ENCODE measurements around the gene NMU. TPM values are rescaled to one million over a fixed set of nuclear protein-coding genes. Genes with fewer than 3 reads are reported as not detected.
"Not testable (repeated sequence)": the region's sequence is repeated elsewhere in the genome, so short reads cannot be mapped to it uniquely, and the experiment has no call there.

Gene NMU
- total RNA-seq, 2 donors from 2014 or later: not detected

DNA sequence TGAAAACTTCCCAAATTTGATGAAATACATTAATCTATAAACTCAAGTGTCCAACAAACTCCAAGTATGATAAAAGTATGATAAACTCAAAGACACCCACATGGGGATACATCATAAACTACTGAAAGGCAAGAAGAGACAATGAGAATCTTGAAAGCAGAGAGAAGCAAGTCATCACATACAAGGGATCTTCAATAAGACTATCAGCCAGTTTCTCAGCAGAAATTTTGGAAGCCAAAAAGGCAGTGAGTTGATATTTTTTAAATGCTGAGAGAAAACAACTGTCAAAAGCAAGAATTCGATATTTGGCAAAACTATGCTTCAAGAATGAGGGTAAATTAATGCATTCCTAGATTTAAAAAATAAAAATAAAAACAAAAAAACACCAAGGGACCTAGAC, 60.6 kb downstream of the NMU start:
- peaks cover 4% of the 10 kb centered on the region for H3K9me3 ChIP-seq (ENCODE audit: control insufficient read depth, low read length, poor library complexity, severe bottlenecking)
- H3K27me3 Mint-ChIP-seq: peaks cover 7% of the 10 kb centered on the region
- no peak for ATAC-seq
- no peaks in the 10 kb centered on the region for H3K36me3 Mint-ChIP-seq (ENCODE audit: low read depth)
- H3K4me3 Mint-ChIP-seq: no peak overlapping the region
- no peaks in the 10 kb centered on the region for H3K4me1 Mint-ChIP-seq
- no peak for DNase-seq
- no peak overlapping the region for H3K27ac Mint-ChIP-seq

DNA sequence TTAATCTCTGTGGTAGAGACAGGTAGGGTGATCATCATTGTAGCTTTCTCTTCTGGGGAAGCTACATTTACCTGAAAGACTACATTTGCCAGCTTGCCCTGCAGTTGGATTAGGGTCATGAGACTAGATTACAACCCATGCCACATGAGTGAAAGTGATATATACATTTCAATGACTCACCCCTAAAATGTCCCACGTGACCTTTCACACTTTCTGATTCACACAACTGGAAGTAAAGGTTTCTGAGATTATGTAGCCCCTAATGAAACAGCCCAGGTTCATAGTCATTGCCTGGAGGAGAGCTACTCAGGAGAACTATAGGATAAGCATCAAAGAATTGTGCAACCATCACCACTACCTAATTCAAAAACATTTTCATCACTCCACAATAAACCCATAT, 61.8 kb downstream of the NMU start:
- peaks cover 4% of the 10 kb centered on the region for H3K9me3 ChIP-seq (ENCODE audit: control insufficient read depth, low read length, poor library complexity, severe bottlenecking)
- ATAC-seq (no peak), DNase-seq (no peak)
- Mint-ChIP-seq H3K4me1 (no peaks in the 10 kb centered on the region), H3K27ac (no peak overlapping the region), H3K27me3 (peaks cover 7% of the 10 kb centered on the region), H3K36me3 (ENCODE audit: low read depth) (no peaks in the 10 kb centered on the region), H3K4me3 (no peak overlapping the region)

DNA sequence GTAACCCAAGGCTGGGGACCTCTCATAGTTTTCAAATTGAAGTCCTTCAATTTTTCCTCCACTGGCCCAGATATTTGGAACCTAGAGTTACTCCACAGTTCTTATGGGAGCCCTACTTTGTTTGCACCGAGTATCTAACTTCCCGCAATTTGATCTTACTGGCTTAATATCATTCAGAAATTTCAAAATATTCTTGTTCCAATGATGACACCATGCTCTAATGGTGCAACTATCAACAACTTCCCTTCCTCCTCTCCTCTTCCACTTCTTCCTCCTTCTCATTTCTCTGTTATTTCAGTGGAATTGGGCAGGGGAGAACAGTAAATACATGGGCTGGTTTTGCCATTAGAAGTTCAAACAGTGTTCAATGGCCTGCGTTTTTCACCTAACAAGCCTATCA, 64.3 kb downstream of the NMU start:
- H3K36me3 Mint-ChIP-seq (ENCODE audit: low read depth): no peaks in the 10 kb centered on the region
- H3K27me3 Mint-ChIP-seq: peaks cover 7% of the 10 kb centered on the region

DNA sequence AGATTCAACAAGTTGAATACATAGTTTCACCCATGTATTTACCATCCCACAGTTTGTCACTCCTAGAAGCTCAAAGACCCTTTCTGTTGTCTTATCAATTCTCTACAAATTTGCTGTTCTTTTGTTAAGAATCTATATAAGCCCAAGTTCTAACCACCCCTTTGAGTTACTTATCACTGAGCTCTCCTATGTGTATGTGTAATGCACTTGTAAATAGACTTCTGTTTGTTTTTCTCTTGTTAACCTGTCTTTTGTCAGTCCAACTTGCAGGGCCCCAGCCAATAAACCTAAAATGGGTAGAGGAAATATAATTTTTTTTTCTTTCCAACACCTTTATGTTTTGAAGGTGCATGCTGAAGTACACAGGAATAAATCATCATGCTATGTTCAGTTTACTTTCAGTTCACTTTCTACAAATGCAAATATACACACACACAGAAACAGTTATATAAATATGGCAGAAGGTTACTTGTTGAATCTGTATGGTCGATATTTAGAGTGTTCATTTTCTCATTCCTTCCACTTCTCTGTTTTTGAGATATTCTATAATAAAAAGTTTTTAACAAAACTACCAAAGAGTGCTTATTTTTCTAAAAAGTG, 67.1 kb downstream of the NMU start:
- H3K36me3 Mint-ChIP-seq (ENCODE audit: low read depth): no peaks in the 10 kb centered on the region
- no peak overlapping the region for H3K4me3 Mint-ChIP-seq
- no peak for DNase-seq
- no peak overlapping the region for H3K27ac Mint-ChIP-seq
- no peaks in the 10 kb centered on the region for H3K9me3 ChIP-seq (ENCODE audit: control insufficient read depth, low read length, poor library complexity, severe bottlenecking)
- no peak for ATAC-seq
- no peaks in the 10 kb centered on the region for H3K4me1 Mint-ChIP-seq
- H3K27me3 Mint-ChIP-seq: peaks cover 7% of the 10 kb centered on the region

More for the DNA sequence above, 64.3 kb downstream of the NMU start:
- peaks cover 4% of the 10 kb centered on the region for H3K9me3 ChIP-seq (ENCODE audit: control insufficient read depth, low read length, poor library complexity, severe bottlenecking)
- Mint-ChIP-seq H3K27ac (no peak overlapping the region), H3K4me1 (no peaks in the 10 kb centered on the region), H3K4me3 (no peak overlapping the region)
- ATAC-seq (no peak), DNase-seq (no peak)

DNA sequence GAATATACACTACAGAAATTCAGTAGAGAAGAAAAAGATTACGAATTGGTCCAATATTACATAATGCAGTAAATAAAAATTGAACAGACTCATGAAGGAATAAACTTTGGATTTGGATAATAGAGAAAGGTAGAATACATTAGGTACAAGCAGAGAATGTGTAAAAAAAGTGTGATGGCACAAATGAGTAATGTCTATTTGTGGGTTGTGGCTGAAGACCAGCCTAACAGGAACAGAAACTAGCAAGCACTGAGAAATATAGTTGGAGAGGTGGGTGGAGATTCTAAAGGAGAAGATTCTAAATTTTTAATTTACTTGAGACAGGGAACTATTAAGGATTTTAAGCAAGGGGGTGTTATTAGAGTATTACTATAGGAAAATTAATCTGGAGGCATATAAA, 74.2 kb downstream of the NMU start:
- no peak overlapping the region for H3K27ac Mint-ChIP-seq
- H3K4me3 Mint-ChIP-seq: no peak overlapping the region
- H3K36me3 Mint-ChIP-seq (ENCODE audit: low read depth): no peaks in the 10 kb centered on the region
- no peaks in the 10 kb centered on the region for H3K27me3 Mint-ChIP-seq
- DNase-seq (no peak), ATAC-seq (no peak)
- no peaks in the 10 kb centered on the region for H3K9me3 ChIP-seq (ENCODE audit: control insufficient read depth, low read length, poor library complexity, severe bottlenecking)
- peaks cover 3% of the 10 kb centered on the region for H3K4me1 Mint-ChIP-seq

DNA sequence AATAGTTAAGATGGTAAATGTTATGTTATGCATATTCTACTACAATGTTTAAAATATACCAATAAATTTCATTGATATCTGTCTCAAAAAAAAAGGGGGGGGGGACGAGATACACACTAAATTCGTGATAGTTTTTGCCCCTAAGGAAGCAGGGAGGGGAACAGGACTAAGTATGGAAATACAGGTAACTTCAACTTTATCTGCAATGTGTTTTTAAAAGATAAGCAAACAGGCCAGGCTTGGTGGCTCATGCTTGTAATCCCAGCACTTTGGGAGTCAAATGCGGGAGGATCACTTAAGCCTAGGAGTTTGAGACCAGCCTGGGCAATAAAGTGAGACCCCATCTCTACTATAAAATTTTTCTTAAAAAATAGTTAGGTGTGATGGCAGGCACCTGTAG, 76.0 kb downstream of the NMU start:
- Mint-ChIP-seq H3K27ac (no peak overlapping the region), H3K4me3 (no peak overlapping the region), H3K27me3 (peaks cover 2% of the 10 kb centered on the region), H3K4me1 (peaks cover 3% of the 10 kb centered on the region), H3K36me3 (ENCODE audit: low read depth) (no peaks in the 10 kb centered on the region)
- DNase-seq (no peak), ATAC-seq (no peak)
- H3K9me3 ChIP-seq (ENCODE audit: control insufficient read depth, low read length, poor library complexity, severe bottlenecking): no peaks in the 10 kb centered on the region

DNA sequence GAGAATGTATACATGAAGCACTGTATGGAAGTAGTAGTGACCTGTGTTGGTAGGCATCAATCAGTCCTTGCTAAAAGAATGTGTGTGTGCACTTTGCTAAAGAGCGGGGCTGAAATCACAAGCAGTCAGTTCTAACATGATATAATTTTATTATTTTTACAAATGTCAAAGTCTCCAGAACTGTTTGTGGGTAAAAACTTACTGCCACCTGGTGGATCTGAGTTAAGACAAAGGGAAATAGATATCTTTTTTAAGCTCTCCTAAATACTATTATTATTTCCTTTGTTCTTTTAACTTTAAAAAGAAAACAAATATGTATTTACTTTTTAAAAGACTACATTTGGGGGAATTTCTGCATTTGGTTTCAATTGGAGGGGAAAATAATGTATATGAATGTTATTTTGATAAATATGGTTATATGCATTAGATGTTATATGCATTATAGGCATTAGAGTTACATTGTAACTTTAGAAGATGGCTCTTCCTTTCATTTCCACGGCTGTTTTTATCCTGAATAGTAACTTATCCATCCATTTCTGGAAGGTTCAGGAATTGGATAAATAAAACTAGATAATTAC, 81.6 kb downstream of the NMU start:
- Mint-ChIP-seq H3K36me3 (ENCODE audit: low read depth) (no peaks in the 10 kb centered on the region), H3K27me3 (peaks cover 6% of the 10 kb centered on the region), H3K4me3 (no peak overlapping the region), H3K4me1 (peaks cover 4% of the 10 kb centered on the region), H3K27ac (no peak overlapping the region)
- H3K9me3 ChIP-seq (ENCODE audit: control insufficient read depth, low read length, poor library complexity, severe bottlenecking): no peaks in the 10 kb centered on the region
- DNase-seq: no peak
- peak; percentile 46 for ATAC-seq

DNA sequence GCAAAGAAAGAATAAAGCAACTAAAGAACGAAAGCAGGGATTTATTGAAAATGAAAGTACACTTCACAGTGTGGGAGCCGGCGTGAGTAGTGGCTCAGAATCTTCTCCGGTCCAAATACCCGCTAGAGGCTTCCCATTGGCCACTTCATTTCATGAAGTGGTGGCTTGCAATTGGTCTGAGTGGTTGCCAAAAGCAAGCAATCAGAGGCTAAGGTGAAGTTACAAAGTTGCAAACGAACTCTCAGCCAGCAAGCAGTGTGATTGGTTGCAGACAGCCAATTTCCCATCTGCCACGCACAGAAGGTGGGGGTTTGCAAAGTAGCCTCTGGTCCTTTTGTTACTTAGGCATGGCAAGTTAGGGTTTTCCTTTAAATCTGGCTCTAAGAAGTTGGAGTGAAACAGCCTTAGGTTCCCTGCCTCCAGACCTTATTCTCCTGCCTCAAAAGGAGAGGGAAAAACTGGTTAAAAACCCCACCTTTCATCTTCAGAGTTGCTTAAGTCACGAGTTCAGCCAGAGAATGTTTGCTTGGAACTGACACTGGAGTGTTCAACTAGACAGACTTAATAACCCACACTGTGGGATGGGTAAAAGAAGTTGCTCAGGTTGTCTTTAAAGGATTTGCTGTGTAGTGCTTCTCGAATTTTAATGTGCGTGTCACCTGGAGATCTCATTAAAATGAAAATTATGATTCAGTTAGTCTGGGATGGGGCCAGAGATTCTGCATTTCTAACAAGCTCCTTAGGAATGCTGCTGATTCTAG, 82.5 kb downstream of the NMU start:
- peak overlapping the region; percentile 56 for H3K4me3 Mint-ChIP-seq
- peaks cover 6% of the 10 kb centered on the region for H3K4me1 Mint-ChIP-seq
- H3K27ac Mint-ChIP-seq: no peak overlapping the region
- H3K36me3 Mint-ChIP-seq (ENCODE audit: low read depth): no peaks in the 10 kb centered on the region
- no peaks in the 10 kb centered on the region for H3K9me3 ChIP-seq (ENCODE audit: control insufficient read depth, low read length, poor library complexity, severe bottlenecking)
- ATAC-seq (peak; percentile 81), DNase-seq (no peak)
- H3K27me3 Mint-ChIP-seq: peaks cover 6% of the 10 kb centered on the region

DNA sequence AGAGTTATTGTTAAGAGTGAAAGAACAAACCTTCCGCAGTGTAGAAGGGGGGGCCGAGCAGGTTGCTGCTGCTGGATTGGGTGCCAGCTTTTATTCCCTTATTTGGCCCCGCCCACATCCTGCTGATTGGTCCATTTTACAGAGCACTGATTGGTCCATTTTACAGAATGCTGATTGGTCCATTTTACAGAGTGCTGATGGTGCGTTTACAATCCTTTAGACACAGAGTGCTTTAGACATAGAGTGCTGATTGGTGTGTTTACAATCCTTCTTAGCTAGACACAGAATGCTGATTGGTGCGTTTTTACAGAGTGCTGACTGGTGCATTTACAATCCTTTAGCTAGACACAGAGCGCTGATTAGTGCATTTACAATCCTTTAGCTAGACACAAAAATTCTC, 84.1 kb downstream of the NMU start:
- DNase-seq; H3K9me3 ChIP-seq (ENCODE audit: control insufficient read depth, low read length, poor library complexity, severe bottlenecking); ATAC-seq; H3K36me3 Mint-ChIP-seq (ENCODE audit: low read depth); H3K27ac Mint-ChIP-seq; H3K4me3 Mint-ChIP-seq; H3K27me3 Mint-ChIP-seq: not testable (repeated sequence)
- peaks cover 10% of the 10 kb centered on the region for H3K4me1 Mint-ChIP-seq

DNA sequence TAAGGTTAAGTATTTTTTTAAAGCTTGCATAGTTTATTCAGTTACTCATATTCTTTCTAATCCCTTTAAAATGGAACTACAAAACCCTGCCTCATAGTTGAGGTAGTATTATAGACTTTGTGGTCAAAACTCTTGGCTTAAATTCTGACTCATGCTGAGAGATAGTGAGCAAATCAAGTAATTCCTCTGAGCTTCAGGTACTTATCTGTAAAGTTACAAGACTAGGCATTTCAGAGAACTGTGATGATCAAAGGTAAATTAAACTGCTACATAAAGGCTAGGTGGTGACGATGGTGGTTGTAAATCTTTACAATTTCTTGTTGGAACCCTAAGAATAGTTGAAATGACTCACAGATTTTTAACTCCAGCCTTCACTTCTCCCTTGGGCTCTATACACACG, 86.2 kb downstream of the NMU start:
- DNase-seq (no peak), ATAC-seq (no peak)
- H3K9me3 ChIP-seq (ENCODE audit: control insufficient read depth, low read length, poor library complexity, severe bottlenecking): no peaks in the 10 kb centered on the region
- H3K27me3 Mint-ChIP-seq: peaks cover 2% of the 10 kb centered on the region
- H3K27ac Mint-ChIP-seq: peak overlapping the region; percentile 69
- no peaks in the 10 kb centered on the region for H3K36me3 Mint-ChIP-seq (ENCODE audit: low read depth)
- no peak overlapping the region for H3K4me3 Mint-ChIP-seq
- H3K4me1 Mint-ChIP-seq: peaks cover 10% of the 10 kb centered on the region

DNA sequence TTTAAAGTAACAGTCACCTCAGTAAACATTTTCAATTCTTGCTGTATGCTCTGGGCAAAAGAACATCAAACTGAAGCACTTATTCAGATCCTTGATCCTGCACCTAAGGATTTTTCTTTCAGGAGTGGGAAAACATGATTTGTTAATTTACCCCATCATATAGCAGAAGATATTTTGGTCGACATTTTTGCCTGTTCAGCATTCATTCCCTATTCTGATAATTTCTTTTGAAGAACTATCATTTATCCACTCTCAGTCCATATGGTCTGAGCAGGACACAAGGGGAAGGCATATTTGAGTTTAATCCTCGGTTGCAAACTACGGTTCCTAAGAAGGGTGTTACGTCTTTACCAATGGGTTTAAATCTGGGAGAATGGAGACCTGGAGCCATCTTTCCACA, 88.2 kb downstream of the NMU start:
- H3K9me3 ChIP-seq (ENCODE audit: control insufficient read depth, low read length, poor library complexity, severe bottlenecking): no peaks in the 10 kb centered on the region
- Mint-ChIP-seq H3K36me3 (ENCODE audit: low read depth) (no peaks in the 10 kb centered on the region), H3K4me1 (peaks cover 23% of the 10 kb centered on the region), H3K27me3 (no peaks in the 10 kb centered on the region), H3K27ac (peak overlapping the region; percentile 60), H3K4me3 (peak overlapping the region; percentile 93)
- no peak for DNase-seq
- ATAC-seq: no peak

DNA sequence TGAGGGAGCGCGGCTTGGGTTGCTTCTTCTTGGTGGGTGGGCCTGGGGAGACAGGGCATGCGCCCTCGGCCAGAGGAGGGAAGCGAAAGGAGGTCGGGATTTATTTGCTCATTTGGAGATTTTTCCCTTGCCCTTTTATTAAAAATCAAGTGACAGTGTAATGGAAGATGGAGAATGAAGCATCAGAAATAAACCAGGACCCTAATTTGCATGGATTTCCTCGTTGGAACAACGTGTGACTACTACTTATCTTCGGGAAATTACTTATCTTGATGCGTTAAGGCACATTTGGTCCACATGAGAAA, 88.7 kb downstream of the NMU start:
- peaks cover 23% of the 10 kb centered on the region for H3K4me1 Mint-ChIP-seq

DNA sequence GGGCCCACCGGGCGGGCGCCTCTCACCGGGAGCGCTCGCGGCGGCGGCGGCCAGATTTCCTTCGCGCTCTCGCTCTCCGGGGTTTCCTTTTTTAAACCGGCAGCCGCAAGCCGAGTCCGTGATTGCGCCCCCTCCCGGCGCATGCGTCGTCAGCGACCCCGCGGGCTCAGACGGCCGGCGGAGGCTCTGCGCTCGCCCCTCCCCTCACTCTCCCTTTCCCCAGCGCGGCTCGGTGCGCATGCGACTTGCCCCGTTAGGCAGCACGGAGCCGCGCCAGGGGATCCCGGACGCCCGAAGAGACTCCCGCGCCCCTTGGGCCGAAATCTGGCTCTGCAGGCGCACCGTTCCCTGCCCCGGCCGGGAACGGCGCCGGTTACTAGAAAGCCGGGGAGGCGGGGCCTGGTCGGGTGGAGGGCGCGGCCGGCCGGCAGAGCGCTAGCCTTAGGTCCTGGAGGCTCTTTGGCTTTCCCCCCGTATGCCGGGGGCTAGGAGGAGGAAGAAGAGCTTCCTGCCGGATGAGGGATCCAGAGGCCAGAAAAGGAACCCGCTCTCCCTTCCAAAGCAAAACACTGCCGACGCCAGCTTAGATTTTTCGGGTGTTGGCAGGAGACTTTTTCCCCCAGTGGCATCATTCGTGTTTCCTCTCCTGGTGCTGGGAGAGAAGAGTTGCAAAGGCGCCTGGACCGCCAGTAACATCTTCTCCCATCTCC, 89.2 kb downstream of the NMU start, which contains the start of gene CLOCK:
Gene CLOCK, minus strand, starts transcription at position 154 of the 710 bp plus-strand sequence. CDS start 64,124 bp downstream, outside the sequence.
- DNase-seq (peak; percentile 77 to 85 (median 84)), ATAC-seq (peak; percentile 75)
- H3K4me1 Mint-ChIP-seq: peaks cover 23% of the 10 kb centered on the region
- no peaks in the 10 kb centered on the region for H3K27me3 Mint-ChIP-seq
- peak within 1 kb of the TSS; percentile 90 for H3K27ac Mint-ChIP-seq
- no peaks in the 10 kb centered on the region for H3K36me3 Mint-ChIP-seq (ENCODE audit: low read depth)
- peak within 1 kb of the TSS; percentile 93 for H3K4me3 Mint-ChIP-seq
- no peaks in the 10 kb centered on the region for H3K9me3 ChIP-seq (ENCODE audit: control insufficient read depth, low read length, poor library complexity, severe bottlenecking)

More for the DNA sequence above, 88.7 kb downstream of the NMU start:
- peak overlapping the region; percentile 93 for H3K4me3 Mint-ChIP-seq
- no peaks in the 10 kb centered on the region for H3K36me3 Mint-ChIP-seq (ENCODE audit: low read depth)
- ATAC-seq (no peak), DNase-seq (peak in 1 of 3 donors; percentile 10)
- H3K27ac Mint-ChIP-seq: peak overlapping the region; percentile 60
- no peaks in the 10 kb centered on the region for H3K27me3 Mint-ChIP-seq
- no peaks in the 10 kb centered on the region for H3K9me3 ChIP-seq (ENCODE audit: control insufficient read depth, low read length, poor library complexity, severe bottlenecking)
